GM19351 (cell line): ENCODE measurements around the gene TTLL6.

Source experiments
- ATAC-seq: cut with Tn5 transposase; IDR thresholded peaks from one replicate; pipeline ENCODE4 v1.9.1; 2021; ENCODE audit warnings: mild to moderate bottlenecking, moderate library complexity; ENCODE audit not compliant: unreplicated experiment

TTLL6 gene

DNA sequence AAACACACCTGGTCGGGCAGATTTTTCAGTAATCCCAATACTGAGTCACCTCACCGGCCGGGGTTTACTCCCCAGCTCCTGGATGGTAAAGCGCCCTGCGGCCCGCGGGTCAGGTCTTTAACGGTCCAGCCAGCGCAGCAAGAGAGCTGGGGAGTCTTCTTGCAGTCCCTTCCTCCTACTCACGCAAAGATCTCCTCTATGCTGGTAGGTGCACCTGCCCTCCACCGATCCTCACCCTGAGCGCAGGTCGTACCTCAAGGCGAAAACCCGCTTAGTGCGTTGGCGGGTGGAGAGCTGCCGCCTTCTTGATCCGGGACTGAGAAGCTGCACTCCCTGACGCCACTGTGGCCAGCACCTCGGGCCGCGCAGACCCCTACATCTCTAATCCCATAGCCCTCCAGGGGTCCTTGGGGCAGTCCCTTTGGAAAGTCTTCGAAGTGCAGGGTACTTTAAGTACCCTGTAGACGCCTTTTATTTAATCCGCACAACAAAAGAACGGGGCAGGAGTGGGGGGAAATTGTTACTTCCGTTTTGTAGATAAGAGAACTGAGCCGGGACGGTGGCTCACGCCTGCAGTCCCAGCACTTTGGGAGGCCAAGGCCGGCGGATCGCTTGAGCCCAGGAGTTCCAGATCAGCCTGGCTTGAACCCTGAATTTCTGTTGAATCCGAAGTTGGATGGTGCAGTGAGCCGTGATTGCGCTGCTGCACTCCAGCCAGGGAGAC is 78.1 kb downstream of the TTLL6 start:
- no peak for ATAC-seq

DNA sequence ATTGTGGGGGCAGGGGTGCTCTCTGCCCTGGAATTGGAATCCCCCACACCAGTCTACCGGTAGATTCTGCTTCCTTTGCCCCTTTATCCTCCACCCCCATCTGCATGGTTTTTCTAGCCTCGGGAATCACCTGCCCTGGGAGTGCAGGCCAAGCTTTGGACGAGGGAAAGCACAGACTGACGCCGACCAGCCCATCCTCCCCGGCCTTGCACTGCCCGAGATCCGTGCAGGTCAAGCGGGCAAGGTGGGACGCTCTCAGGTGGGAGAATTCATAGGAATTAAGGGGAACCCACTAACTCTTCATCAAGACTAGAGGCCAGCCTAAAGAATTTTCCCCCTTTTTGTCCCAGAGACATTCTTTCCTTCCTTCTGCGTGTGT is 78.6 kb downstream of the TTLL6 start:
- ATAC-seq, result no peak

DNA sequence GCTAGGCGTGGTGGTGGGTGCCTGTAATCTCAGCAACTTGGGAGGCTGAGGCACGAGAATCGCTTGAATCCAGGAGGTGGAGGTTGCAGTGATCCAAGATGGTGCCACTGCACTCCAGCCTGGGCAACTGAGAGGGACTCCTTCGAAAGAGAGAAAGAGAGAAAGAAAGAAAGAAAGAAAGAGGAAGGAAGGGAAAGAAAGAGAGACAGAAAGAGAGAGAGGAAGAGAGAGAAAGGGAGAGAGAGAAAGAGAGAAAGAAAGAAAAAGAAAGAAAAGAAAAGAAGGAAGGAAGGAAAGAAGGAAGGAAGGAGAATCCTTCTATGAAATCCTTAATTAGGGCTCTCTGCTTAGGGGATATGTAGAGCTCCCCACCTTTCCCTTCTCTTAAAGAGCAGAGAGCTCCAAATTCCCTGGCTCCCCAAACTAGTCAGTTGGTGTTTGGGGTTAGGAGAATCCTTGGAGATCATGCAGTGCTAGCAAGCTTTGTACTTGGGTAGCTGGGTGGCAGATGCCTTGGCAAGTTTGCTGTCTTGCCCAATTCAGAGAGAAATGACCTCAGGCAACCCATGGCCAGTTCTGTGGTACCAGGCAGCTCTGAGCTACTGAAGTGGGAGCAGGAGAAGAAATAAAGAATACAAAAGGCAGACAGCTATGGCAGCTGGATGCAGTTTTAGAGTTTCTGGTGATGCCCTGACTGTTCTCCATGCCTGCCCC is 79.5 kb downstream of the TTLL6 start:
- no peak for ATAC-seq

DNA sequence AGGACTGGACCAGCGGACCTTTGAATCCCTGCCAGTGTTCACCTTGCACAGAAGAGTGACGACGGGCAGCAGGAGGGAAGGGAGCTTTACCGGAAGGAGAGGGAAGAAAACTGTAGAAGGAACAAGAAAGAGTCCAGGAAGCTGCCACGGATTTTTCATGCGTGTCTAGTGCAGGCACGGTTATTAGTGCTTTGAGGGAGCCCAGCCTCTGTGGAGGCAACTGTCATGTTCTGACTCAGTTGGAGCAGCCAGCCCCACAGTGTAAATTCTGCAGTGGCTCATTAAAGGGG is 82.0 kb downstream of the TTLL6 start:
- no peak for ATAC-seq

DNA sequence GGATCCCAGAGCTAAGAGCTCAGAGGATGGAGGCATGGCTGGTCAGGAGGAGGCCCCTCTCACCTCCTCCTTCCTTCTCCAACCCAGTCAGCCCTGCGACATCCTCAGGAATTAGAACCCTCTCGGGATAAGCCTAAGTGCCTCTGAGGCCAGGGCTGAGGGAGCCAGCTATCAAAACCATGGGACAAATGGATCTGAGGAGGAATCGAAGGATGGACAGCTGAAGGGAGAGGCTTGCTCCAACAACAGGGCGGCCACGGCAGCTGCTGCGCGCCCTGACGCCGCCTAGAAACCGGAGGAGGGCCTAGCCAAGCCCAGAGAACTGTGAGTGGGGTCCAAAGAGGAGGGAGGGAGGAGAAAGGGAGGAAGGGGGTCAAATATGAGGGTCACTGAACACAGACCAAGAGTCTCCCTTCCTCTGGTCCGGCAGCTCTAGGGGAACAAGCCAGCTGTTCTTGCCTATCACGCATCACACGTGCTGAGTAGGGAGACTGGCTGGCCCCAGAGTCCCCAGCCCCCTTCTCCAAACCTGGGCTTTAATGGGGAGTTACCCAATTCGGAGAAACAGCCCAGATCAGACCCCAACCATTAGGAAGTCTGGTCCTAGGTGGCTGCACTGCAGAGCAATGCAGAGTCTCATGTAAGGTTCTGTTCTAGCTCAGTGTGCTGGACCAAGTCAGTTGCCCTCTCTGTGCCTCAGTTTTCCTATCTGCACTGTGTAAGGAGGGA is 82.5 kb downstream of the TTLL6 start:
- no peak for ATAC-seq

DNA sequence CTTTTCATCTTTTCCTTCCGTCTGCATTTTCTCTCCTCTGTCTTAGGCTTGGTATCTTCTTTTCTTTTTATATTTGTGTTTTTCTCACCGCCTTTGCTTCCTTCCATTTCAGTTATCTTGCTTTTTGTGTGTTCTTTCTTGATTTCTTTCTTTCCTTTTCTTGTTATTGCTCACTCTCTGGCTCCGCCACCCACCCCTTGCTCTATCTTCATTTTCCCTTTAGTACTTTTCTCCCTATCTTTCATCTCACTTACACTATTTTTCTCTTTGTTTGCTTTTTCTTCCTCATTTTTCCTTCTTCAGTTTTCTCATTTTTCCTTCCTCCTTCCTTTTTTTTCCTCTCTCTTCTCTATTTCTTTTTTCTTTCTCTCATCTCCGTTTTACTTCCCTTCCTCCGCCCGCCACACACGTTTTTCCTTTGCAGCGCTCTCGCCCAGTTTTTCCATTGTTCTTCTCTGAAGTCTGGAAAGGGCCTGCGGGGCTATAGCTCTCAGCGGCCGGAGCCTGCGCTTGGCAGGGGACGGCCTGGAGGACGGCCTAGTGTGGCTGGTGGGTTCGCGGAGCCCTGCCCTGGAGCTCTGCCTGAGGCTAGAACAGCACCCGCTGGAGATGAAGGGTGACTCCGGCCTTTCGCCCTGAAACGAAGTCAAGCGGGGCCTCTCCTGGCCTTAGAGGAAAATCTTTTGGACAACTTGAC is 83.2 kb downstream of the TTLL6 start:
- ATAC-seq, result no peak

DNA sequence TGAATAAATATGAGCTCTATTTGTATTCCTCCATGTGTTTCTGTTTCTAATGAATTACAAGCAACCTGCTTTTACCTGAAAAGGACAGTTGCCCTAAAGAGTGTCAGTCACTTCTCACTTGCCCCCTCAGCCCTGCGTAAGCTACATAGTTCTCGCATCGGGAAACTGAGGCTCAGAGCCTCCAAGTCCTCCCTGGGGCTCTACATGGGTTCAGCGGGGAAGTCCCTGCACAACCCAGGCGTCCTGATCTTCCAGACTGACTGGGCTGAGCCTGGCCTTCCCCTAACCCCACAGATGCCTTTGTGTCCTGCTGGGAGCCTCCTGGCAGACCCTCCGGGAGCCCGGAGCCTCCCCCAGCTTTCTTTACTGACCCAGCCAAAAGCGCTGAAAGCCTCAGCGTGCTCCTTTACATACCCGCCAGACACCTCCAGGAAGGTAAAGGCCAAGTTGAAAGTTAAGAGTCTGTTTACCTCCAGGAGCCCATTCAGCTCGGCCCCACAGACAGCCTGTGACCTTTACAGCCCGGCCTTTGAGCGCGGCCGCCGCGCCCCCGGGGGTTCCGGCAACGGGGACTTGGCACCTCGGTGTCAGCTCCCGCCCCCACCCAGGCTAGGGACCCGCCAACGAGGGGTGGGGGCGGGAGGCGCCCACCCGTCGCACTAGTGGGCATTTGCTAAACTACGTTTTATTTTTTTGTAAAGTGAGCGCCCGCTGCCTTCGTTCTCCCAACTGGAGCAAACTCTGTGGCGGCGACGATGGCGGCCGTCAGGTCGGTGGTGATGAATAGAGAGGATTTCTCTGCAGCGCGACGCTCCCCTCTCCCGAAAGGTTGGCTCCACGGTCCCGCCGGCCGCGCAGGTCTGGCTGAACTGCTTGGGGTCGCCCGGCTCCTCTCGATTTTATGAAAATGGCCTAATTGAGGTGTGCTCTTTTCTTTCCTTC is 84.1 kb downstream of the TTLL6 start:
- no peak for ATAC-seq

DNA sequence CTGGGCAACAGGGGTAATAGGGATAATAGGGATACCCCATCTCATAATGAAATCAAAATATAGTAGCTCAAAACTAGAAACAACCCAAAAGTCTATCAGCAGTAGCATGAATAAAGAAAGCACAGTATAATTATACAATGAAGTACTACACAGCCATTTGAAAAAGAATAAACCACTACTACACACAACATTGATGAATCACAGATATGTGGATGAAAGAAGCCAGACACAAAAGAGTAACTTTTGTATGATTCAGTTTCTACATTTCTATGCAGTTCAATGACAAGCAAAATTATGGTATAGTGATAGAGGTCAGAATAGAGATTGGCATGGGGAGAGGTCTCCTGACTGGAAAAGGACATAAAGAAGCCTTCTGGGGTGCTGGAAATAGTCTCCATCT is 85.7 kb downstream of the TTLL6 start:
- ATAC-seq, result no peak

DNA sequence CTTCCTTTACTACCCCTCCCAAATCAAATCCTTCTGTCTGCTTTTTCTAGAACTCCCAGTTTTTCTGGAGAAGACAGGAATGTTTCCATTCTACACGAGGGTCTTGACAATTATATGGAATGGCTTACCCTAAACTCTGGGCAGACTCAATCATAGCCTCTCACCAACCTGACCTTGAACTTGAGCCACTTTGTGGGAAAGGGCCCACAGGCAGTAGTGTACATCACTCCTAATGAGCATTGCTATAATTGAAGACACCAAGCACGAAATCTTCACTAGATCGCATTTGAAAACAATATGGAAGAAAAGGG is 86.8 kb downstream of the TTLL6 start:
- no peak for ATAC-seq

DNA sequence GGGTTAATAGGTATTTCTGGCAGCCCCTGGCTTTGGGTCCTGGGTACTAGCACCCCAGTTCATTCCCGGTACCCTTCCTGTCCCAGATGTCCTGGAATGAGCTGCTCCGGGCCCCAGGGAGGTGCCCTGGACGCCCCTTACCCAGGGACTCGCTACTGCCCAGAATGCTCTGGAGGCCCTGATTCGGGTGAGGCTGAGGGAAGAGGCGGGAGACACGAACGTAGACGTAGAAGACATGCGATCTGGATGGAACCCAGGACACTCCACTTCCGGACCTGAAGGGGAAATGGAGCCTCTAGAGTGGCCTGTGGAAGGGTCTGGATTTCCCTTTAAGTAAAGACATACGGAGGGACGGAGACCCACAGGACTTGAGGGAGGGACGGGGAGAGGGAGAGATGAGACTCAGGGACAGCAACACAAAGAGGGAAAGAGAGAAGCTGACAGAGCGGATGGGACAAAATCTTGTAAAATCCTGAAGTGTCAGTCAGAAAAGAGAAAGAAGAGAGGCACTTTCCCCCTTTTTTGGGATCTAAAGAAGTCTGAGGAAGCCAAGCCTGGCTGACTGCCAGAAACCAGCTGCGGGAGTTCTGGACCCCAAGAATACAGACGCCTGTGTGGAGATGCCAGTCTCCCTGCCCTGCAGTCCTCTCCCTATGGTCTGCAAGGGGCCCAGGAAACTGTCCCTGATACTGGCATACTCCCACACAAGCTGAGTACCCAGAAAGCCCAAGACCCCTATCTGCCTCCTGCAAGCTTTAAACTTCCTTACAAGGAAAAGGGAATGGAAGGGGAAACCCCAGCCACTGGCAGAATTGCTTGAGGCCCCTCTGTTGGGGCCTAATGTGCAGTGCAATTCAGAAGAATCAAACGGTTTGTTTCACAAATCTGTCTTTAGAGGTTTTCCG is 87.4 kb downstream of the TTLL6 start:
- no peak for ATAC-seq

DNA sequence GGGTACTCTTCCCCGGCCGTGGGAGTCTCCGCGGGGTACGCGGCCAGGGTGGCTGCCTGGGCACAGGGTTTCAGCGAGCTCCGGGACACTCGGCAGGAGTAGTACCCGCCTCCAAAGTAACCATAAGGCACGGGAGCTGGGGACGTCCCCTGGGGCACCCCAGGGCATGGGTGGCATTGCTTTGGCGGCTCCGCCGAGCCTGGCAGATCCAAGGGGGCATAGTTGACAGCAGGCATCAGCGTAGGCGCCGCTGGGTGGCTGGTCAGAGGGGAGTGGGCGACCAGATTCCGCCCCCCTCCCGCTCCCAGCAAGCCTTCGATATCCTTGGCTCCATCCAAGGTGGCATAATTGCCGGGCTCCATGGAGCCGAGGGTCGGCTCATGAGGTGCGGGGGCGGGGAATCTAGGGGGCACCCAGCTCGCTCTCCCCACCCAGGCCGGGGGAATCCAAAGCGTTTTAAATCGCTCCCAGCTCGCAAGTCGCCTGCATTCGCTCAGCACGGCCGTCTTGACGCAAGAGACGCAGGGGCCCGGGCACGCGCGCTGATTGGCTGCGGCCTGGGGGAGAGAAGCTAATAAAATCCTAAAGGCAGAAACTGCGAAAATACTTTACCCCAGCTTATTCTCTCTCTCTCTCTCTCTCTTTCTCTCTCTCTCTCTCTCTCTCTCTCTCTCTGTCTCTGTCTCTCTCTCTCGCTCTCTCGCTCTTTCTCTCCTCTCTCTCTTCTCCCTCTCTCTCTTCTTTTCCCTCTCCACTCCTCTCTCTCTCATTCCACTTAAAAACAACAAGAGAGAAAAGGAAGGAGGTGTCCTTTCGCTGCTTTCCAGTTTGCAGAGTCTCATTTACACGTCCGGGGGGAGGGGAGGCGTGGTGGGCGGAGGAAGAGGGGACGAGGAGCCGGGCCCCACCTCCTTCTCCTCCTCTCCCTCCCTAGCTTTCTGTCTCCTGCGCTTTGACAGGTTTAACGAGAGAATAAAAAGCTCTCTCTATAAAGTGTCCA is 88.5 kb downstream of the TTLL6 start, which contains the start of gene HOXB13:
Gene HOXB13 (minus strand): TSS at position 519 of the 1,000 bp plus-strand sequence. CDS start 157 bp downstream, at position 362.
- ATAC-seq, result no peak

DNA sequence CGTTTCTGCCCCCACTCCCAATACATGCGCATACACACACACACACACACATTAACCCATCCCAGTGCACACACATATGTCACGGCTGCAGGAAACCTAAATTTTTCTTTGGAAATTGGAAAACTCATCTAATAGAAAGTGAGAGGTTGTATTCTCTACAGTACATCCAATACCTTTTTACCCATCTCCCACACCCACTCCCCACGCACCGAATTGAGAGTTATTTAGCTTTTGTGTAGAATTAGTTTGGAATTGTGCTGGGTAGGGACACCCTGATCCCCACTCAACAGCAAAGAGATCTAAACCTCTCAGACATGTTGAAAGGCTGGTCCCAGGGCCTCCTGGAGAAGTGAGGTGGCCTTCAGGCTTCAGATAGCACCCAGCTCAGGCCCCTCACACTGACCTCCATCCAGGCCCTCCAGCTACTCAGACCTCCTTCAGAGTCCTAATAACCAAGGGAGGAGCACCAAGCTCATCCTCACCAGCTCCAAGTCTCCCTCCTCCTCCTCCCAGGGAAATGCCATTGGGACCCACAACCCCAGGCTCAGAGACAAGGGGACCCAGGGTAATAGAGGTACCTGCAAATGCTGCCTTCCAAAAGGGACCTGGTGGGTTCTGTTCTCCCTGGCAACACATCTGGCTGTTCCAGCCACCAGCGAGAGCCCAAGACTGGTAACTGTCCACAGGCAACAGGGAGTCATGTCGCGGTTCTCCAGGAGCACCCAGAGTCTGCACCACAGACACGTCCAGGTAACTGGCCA is 89.4 kb downstream of the TTLL6 start:
- no peak for ATAC-seq

DNA sequence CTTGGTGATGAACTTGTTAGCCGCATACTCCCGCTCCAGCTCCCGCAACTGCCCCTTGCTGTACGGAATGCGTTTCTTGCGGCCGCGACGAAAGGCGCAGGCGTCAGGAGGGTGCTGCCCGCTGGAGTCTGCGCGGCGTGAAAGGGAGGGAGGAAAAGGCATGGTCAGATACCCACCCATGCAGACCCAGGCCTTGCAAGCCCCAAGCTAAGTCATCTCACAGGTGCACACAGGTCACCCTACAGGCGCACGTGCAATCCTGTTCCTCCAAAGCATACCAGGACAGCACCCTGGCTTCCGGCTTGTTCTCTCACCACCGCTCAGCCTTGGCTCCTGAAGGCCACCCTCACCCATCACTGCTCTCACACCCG is 90.1 kb downstream of the TTLL6 start:
- ATAC-seq, result no peak

DNA sequence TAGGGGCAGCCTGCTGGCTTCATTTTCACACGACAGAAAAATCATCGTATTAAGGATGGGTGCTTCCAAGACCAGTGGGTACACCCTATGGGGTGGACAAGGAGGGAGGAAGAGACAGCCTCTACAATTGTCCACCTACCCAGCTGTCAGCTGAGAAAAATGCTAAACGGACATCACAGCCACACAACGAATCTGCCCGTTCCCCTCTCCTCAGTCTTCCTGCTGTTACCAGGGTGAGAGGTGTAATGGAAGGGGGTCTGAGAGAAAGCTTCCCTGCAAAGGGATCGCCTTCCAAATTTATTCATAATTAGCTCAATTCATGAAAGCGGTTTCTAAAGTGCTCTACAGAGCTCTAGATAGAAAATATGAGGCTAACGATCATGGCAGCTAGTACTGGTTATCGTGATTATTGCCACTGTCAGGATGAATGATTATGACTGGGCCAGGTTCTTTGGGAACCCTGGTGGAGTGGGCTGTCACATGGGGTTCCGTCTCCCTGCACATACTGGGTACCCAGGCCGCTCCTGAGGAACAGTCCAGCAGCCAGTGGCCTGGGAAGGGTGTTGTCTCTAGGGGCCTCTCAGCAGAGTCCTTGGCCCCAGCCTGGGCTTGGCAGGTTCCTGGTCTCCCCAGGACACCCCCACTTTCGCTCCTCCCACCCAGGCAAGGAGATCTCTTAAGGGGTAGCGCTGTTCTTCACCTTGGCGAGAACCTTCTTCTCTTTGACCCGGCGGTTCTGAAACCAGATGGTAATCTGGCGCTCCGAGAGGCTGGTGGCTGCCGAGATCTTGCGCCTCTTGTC is 90.7 kb downstream of the TTLL6 start:
- no peak for ATAC-seq

DNA sequence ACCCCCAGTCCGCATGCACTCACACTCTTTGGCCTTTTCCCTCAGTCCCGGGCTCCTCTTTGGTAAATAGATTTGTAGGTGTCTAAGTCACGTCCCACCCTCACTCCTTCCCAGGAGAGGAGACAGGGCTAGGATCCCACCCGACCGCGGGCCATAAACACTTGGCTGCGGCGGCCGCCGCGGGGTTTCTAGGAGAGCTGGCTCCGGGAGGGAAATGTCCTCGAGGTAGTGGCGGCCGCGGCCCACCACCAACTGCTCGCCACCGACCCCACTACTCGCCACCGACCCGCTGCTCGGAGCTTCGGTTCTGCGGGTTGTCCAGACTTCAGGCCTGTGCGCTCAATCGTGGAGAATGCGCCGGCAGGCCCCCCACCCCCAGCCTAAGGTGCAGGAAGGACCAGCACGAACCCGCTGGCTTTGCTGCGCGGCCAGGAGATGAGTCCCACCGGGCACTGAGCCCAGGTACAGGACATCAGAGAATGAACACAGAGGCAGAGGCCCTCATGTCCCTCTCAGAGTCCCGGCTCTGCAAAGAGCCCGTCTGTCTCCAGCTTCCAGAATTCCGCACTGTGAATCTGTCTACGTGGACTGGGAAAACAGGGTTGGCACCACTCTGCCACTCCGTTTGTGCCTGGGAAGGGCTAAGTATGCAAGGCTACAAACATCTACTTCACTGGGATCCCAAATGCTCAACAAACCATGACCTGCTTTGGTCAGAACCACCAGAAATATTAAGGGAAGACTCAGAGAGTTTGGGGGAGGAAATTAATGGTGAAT is 91.6 kb downstream of the TTLL6 start:
- no peak for ATAC-seq

DNA sequence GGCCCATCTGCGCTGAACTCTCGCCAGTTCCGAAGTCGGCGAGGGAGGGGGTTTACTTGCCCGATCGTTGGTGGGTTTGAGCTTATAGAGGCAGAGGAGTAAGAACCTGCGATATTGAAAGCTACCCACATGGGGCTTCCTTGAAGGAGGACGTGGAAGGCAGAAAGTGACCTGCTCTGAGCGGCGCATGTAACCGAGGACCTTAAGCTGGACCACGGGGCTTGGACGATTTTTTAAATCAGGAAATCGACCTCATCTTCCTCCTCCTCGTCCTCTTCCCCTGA is 92.1 kb downstream of the TTLL6 start:
- ATAC-seq, result no peak
